RCC 7860 (cell line): ENCODE results near the gene TDRD3.

Experiments
- DNase-seq: peaks from one replicate; pipeline ENCODE4 v3.0.0-alpha.2; 2015; ENCODE audit warnings: low spot score
- FAIRE-seq: peaks from 2 replicates; lab custom pipeline; 2012; peaks lifted over from hg19 to GRCh38; lab: Jason Lieb, UNC

The TDRD3 gene

DNA sequence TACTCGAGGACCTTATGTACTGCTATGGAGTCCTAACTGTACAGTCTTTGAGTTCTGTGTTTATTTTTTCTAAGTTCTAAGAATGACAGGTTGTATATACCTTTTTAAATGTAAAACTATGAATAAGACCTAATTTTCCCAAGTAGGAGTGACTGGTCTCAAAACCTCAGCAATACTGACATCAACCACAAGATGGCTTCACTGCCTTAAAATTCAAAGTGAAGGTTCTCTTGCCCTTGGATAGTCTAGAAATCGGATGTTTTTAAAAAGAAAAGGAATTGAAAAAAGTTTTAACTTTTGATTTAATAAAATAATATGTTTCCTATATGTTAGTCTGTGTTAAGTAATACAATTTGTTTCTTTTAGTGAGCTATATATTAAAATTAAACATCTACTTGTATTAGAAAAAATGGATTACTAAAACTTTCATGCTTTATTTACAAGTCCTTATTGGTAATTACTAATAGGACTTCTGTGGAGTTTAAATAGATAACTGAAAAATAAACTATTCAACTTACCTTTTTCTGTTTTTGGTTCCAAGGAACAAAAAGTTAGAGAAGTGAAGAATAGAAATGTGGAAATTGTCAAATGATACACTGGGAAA, 52.0 kb downstream of the TDRD3 start:
- peak; percentile 85 for FAIRE-seq
- DNase-seq = no peak

GRCh38 chr13:60453490-60453889, 56.5 kb downstream of the TDRD3 start:
- FAIRE-seq (no peak), DNase-seq (no peak)

- FAIRE-seq (no peak), DNase-seq (no peak)
Measured at GRCh38 chr13:60454425-60454824, 57.4 kb downstream of the TDRD3 start.

GRCh38 chr13:60463787-60464186, 66.8 kb downstream of the TDRD3 start:
- FAIRE-seq = no peak

GRCh38 chr13:60467098-60467497, 70.1 kb downstream of the TDRD3 start:
- DNase-seq (no peak), FAIRE-seq (no peak)

More at GRCh38 chr13:60463787-60464186, 66.8 kb downstream of the TDRD3 start:
- DNase-seq = no peak

- no peak for DNase-seq
- no peak for FAIRE-seq
Measured at GRCh38 chr13:60479273-60479672, 82.3 kb downstream of the TDRD3 start.

DNA sequence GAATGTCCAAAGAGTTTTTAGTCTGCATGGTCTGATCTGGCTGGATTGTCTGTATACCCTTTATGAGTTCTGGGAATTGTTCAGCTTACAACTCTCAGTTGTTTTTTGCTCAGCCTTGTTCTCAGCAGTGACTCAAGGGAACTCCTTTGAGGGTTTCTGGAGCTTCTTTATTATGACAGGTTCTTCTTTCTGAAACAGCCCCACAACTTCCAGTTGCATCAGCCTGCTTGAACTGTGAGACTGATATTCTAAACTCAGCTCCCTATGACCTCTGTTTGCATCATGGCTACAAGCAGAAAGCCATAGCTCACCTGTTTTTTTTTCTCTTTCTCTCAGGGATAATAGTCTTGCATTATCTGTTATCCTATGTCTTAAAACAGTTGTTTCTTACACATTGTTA, 85.0 kb downstream of the TDRD3 start:
- no peak for DNase-seq
- no peak for FAIRE-seq

DNA sequence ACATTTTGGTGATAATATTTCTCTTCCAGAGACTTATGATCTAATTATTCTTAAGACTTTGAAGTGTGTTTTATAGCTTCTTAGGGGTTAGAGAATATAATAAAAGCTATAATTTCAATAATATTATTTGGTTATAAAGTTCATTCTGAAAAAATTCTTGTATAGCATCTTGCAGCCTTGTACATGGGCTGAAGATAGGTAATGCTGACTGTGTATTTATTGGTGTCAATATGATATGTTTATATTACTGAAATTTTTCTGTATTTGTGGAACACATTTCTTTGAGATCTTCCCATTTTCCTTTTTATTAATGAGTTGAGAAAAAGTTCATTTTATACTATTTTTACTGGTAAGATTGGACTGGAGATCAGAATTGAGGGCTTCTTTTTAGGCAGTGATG, 87.8 kb downstream of the TDRD3 start:
- FAIRE-seq (no peak), DNase-seq (no peak)

GRCh38 chr13:60491531-60491930, 94.5 kb downstream of the TDRD3 start:
- DNase-seq (no peak), FAIRE-seq (no peak)

GRCh38 chr13:60492187-60492586, 95.2 kb downstream of the TDRD3 start:
- DNase-seq = no peak
- no peak for FAIRE-seq

DNA sequence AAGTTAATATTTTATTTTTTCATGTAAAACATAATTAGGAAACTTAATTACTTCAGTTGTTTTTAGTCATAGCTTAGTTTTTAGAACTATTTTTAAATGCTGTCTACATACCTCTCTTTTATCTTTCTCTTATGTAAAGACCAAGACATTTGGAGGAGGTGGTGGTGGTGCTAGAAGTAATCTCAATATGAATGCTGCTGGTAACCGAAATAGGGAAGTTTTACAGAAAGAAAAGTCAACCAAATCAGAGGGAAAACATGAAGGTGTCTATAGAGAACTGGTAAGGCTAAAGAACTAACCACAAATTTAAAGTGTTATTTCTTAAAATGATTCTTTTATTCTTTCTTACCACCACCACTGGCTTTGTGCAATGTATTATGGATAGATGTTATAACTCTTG, 97.3 kb downstream of the TDRD3 start:
- FAIRE-seq (no peak), DNase-seq (no peak)

DNA sequence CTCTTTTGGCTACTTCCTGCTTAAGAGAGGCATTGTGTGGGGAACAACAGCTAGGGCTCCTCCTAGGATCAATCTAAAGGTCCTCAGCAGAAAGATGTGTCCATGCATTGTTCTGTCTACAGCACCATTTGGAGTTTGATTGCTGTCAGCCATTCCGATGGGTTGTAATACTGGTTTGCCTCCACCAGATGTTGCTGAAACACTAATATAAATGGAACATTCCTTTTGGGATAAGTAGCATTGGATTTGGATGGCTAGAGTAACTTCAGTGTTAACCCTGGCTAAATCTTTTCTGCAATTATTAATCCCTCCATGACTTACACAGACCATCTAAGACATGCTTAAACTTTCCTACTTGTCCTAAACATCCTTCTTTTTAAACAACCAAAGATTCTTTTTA, 104.2 kb downstream of the TDRD3 start:
- no peak for FAIRE-seq
- no peak for DNase-seq

DNA sequence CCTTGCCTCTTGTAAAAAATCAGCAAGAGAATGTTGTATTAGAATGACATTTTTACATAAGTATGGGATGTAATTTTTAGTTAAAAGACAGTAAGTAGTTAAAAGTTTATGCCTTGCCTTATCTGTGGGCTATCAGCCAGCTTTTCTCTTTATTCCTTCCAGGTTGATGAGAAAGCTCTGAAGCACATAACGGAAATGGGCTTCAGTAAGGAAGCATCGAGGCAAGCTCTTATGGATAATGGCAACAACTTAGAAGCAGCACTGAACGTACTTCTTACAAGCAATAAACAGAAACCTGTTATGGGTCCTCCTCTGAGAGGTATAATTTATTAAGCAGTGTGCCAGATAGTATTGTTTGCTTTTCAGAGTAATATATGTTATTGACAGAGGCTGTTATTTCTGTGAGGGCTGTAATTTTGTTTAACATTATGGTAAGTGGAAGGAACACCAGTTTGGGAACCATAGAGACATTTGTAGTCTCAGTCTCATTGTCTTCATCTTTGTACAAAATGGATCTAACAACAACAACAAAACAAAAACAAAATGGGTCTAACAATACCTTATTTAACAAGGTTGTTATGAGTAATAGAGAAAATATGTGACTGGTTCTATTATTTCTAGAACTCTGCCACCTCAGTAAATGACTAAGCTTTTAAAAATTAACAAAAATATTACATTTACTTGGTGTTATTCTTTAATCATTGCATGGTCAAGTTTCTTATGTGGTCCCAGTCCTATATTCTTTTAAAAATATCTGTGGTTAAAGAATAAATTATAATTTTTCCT, 112.8 kb downstream of the TDRD3 start:
- DNase-seq (peak; percentile 25), FAIRE-seq (peak; percentile 84)

DNA sequence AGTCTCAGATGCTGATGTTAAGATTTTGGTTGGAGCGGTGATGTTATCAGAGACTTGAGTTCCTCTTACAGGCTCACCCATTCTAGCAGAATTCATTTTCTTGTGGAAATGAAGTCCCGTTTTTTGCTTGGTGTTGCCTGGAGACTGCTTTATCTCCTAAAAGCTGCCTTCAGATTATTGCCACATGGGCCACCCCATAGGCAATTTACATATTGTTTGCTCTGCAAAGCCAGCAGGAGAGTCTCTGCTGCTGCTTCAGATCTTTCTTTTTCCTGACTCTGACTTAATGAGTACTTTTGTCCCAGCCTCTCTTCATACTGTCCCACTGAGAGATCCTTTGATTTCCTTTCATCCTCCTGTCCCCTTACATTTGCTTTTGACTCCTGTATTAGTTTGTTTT, 114.6 kb downstream of the TDRD3 start:
- FAIRE-seq = no peak
- DNase-seq = no peak

- FAIRE-seq = no peak
- no peak for DNase-seq
Measured at GRCh38 chr13:60514891-60515290, 117.9 kb downstream of the TDRD3 start.

DNA sequence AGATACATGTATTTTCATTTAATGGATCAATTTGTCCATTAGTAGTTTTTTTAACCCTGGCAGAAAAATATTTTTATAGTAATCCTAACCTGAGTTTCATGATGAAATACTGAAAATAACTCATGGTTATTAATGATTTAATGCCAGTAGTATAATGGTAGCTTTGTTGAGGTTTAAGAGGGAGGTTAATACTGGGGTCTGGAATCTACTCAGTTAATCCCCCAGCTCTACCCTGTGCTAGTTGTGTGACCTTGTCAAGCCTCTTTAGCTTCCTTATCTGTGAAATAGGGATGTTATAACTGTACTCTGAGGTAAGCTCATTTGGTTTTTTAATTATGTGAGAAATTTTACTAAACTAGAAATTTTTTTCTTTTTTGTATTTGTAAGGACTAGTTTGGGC, 122.5 kb downstream of the TDRD3 start:
- FAIRE-seq = no peak
- DNase-seq = no peak

GRCh38 chr13:60520902-60521569, 124.0 kb downstream of the TDRD3 start:
- no peak for DNase-seq
- FAIRE-seq = no peak

DNA sequence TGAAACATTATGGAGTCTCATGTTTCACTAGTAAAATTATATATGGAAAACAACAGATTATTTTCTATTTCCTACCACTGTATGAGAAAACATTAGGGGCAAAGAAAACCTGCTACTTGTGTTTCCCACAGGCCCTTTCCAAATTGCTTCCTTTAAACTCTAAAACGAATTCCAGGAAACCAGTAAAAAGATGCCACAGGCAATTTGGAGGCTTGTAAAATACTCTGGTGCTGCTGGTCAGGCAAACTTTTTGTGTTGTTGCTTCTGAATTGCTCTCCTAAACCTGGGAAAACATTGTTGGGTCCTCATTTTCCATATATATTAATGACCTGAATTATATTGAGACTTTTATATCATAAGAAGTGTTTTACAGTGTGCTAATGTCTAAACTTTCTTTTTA, 141.5 kb downstream of the TDRD3 start:
- FAIRE-seq = no peak
- no peak for DNase-seq

GRCh38 chr13:60540276-60540675, 143.3 kb downstream of the TDRD3 start:
- FAIRE-seq = no peak
- DNase-seq = no peak

DNA sequence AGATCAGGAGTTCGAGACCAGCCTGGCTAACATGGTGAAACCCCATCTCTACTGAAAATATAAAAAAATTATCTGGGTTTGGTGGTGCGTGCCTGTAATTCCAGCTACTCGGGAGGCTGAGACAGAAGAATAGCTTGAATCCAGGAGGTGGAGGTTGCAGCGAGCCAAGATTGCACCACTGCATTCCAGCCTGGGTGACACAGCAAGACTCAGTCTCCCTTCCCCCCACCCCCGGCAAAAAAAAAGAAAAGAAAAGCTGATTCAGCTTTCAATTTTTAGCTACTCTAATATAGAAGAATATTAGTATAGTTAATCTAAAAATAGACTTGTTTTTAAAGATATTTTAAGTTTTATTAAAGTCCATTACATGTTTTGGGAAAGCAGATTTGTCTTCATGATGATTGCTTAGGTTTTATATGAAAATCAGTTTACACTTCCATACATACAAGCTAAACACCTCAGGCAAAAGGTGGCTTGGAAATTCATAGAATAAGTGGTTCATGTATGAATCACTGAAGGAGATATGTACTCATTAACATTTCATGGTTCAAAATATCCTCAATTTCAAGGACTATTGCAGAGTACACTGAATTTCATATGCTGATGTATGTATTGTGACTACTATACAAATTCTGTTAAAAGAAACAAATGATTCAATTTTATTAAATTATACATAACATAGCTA, 165.2 kb downstream of the TDRD3 start:
- FAIRE-seq = no peak
- DNase-seq = no peak

GRCh38 chr13:60571571-60571970, 174.6 kb downstream of the TDRD3 start:
- DNase-seq (no peak), FAIRE-seq (no peak)
